ENCODE results near the gene ATN1. TPM values are rescaled to one million over a fixed set of nuclear protein-coding genes. Genes with fewer than 3 reads are reported as not detected.

The ATN1 gene
- total and polyA plus RNA-seq, 2 of the 8 experiments (the other 6 are each of a cell fraction or from before 2014, with no cell fraction given), result 20.6 to 73.4 TPM

GRCh38 chr12:6951551-6952120 lies 23.9 kb downstream of the ATN1 start:
- H3K27ac ChIP-seq (ENCODE audit: low read depth, low read length), result no peak overlapping the region
- WGBS, 2 experiments (ENCODE audit: extremely low coverage in 1 of 2, insufficient coverage in 1 of 2, insufficient read length in 1 of 2, insufficient replicate concordance in 2 of 2, low coverage in 1 of 2, low lambda C conversion rate in 2 of 2, missing lambda C conversion rate in 1 of 2), result 87% methylated on average over 20 of the region's 20 CpGs; no CpG with 5 or more reads in 1 of the 2 experiments

More at GRCh38 chr12:6951551-6952120, 23.9 kb downstream of the ATN1 start:
- H2AFZ ChIP-seq (ENCODE audit: low read length), result no peak overlapping the region
- ChIA-PET POLR2A (ENCODE audit: partially characterized antibody) (interaction anchor here (2.2 to 44.0 kb wide), 5 partner anchors 9 to 82 kb away, joined by 8 to 1596 read pairs (median 21); partner anchors contain the start of genes ATN1, C12orf57, EMG1 and ENO2), CTCF (ENCODE audit: partially characterized antibody) (interaction anchor here (0.8 to 2.9 kb wide), 8 partner anchors 10 to 189 kb away, joined by 3 to 35 read pairs (median 4); no protein-coding TSS in a partner anchor)
- H3K79me2 ChIP-seq (ENCODE audit: control insufficient read depth in 1 of 2, insufficient read depth in 2 of 2, low read length in 2 of 2), result no peaks in the 10 kb centered on the region; a peak in 1 of 4 replicates
- H3K36me3 ChIP-seq (ENCODE audit: control insufficient read depth in 2 of 4, insufficient read depth in 4 of 4, low read length in 3 of 4), result no peaks in the 10 kb centered on the region
- 0 out of 2 replicates have a peak overlapping the region, but pooled peaks have one; percentile 17 for H2BK12ac ChIP-seq (ENCODE audit: low read depth, low read length)
- DNase-seq (ENCODE audit: low read depth in 1 of 2, low spot score in 2 of 2) (no peak), FAIRE-seq (no peak)
- no peak overlapping the region for H3K23ac ChIP-seq (ENCODE audit: insufficient read length)
- no peak overlapping the region for H4K91ac ChIP-seq (replicated peaks; ENCODE audit: insufficient read length, low read length)
- H3K56ac ChIP-seq (replicated peaks; ENCODE audit: insufficient read length, low read depth, low read length), result no peak overlapping the region
- H3K23me2 ChIP-seq (ENCODE audit: low read depth, low read length), result peaks cover 4% of the 10 kb centered on the region
- no peak overlapping the region for H2BK120ac ChIP-seq (replicated peaks; ENCODE audit: low read depth, low read length)
- 0 out of 2 replicates have a peak overlapping the region, but pooled peaks have one; percentile 14 for H4K8ac ChIP-seq (ENCODE audit: extremely low read depth, insufficient read depth, low read length)
- H3K4ac ChIP-seq (replicated peaks; ENCODE audit: insufficient read length, low read depth, low read length), result no peak overlapping the region
- H3K4me3 ChIP-seq (ENCODE audit: extremely low read depth in 1 of 4, insufficient read depth in 2 of 4, low read depth in 3 of 4, low read length in 4 of 4), result no peak overlapping the region
- no peaks in the 10 kb centered on the region for H4K20me1 ChIP-seq (replicated peaks in 1 of 2; ENCODE audit: control insufficient read depth in 1 of 2, insufficient read depth in 2 of 2, low read length in 2 of 2)
- H3K9ac ChIP-seq (replicated peaks in 1 of 4; ENCODE audit: extremely low read depth in 1 of 4, low read depth in 3 of 4, low read length in 3 of 4), result no peak overlapping the region
- H2BK5ac ChIP-seq (ENCODE audit: low read depth, low read length), result peak overlapping the region; percentile 52; the same call in 1 of the 2 replicates
- no peak overlapping the region for H4K5ac ChIP-seq (ENCODE audit: insufficient read length, low read depth, low read length)
- H2BK15ac ChIP-seq (ENCODE audit: low read length), result no peak overlapping the region
- no peaks in the 10 kb centered on the region for H3K9me3 ChIP-seq (ENCODE audit: insufficient read depth in 2 of 2, low read depth in 1 of 2, low read length in 1 of 2)
- H3K4me2 ChIP-seq (ENCODE audit: insufficient read depth in 1 of 2, low read depth in 2 of 2, low read length in 2 of 2), result no peak overlapping the region
- no peak overlapping the region for H2AK5ac ChIP-seq (ENCODE audit: low read depth, low read length)
- H2BK20ac ChIP-seq (ENCODE audit: low read length), result no peak overlapping the region
- H3K27me3 ChIP-seq (replicated peaks in 1 of 4; ENCODE audit: control insufficient read depth in 3 of 4, extremely low read depth in 1 of 4, insufficient read depth in 3 of 4, low read length in 3 of 4), result no peaks in the 10 kb centered on the region
- peaks cover 5% of the 10 kb centered on the region for H3K79me1 ChIP-seq (ENCODE audit: low read depth, low read length)
- TF ChIP-seq SP2 (IDR thresholded peaks at IDR 0.05; ENCODE audit: low read length) (no peak), NANOG (IDR thresholded peaks at IDR 0.05; ENCODE audit: insufficient read depth, low read depth, low read length, poor library complexity, severe bottlenecking) (no peak), BCL11A (IDR thresholded peaks at IDR 0.05; ENCODE audit: low read depth in 2 of 2, low read length in 2 of 2) (no peak), PHF8 (conservative IDR thresholded peaks at IDR 0.05; ENCODE audit: low read depth, low read length) (no peak), ZNF274 (IDR thresholded peaks at IDR 0.05; ENCODE audit: borderline replicate concordance, extremely low read depth, low read length) (no peak), CHD1 (IDR thresholded peaks at IDR 0.05; ENCODE audit: low read depth, low read length) (no peak)
- no peak overlapping the region for H3K14ac ChIP-seq (ENCODE audit: insufficient read length)
- H3K18ac ChIP-seq (ENCODE audit: extremely low read depth, low read length), result no peak overlapping the region
- peaks cover 0 to 18% (median 10%) of the 10 kb centered on the region in 4 experiments; a peak in 6 of 7 replicates for H3K4me1 ChIP-seq (replicated peaks in 1 of 4; ENCODE audit: control insufficient read depth in 3 of 4, insufficient read depth in 4 of 4, low read length in 3 of 4)

All from H1 (cell line).